CD14-positive monocyte (primary cell): ENCODE measurements around the gene NME8. TPM values are rescaled to one million over a fixed set of nuclear protein-coding genes. Genes with fewer than 3 reads are reported as not detected.

Experiments used
- DNase-seq, 3 donors: peaks; one replicate each; pipeline ENCODE4 v3.0.0-alpha.2; 2011 to 2022
- H2AFZ ChIP-seq: 2 replicates; pipeline ENCODE4 v1.6.0; 2012; ENCODE audit warnings: mild to moderate bottlenecking, low read depth, low read length, inconsistent platforms; ENCODE audit not compliant: insufficient read depth, poor library complexity, severe bottlenecking
- H3K27ac ChIP-seq, 2 donors: 1 replicate in 1 of 2; 2 replicates in 1 of 2; pipeline ENCODE4 v1.5.1; 2012 to 2013; ENCODE audit warnings: low read length in 2 of 2, control low read depth in 1 of 2, inconsistent platforms in 1 of 2, low read depth in 1 of 2, mild to moderate bottlenecking in 1 of 2
- H3K27me3 ChIP-seq, 2 donors: one replicate each; pipeline versions ENCODE4 v1.6.0 to v1.6.1; 2011 to 2013; ENCODE audit warnings: low read length in 2 of 2; ENCODE audit not compliant: control insufficient read depth in 2 of 2, insufficient read depth in 2 of 2
- H3K36me3 ChIP-seq, 2 donors: replicated peaks in 1 of 2; 1 replicate in 1 of 2; 2 replicates in 1 of 2; pipeline versions ENCODE4 v1.5.1 to v1.6.1; 2012 to 2013; ENCODE audit warnings: low read length in 2 of 2, control low read depth in 1 of 2, inconsistent platforms in 1 of 2, mild to moderate bottlenecking in 1 of 2; ENCODE audit not compliant: insufficient read depth in 2 of 2, control insufficient read depth in 1 of 2
- H3K4me1 ChIP-seq, 2 donors: 1 replicate in 1 of 2; 2 replicates in 1 of 2; pipeline versions ENCODE4 v1.5.1 to v1.6.1; 2012 to 2013; ENCODE audit warnings: low read length in 2 of 2, control low read depth in 1 of 2, inconsistent platforms in 1 of 2, mild to moderate bottlenecking in 1 of 2, moderate library complexity in 1 of 2; ENCODE audit not compliant: insufficient read depth in 2 of 2, control insufficient read depth in 1 of 2
- H3K4me2 ChIP-seq: replicated peaks from 2 replicates; pipeline ENCODE3; 2012; ENCODE audit warnings: low read length, moderate library complexity, mild to moderate bottlenecking; ENCODE audit not compliant: poor library complexity, severe bottlenecking; ENCODE audit errors: extremely low read depth
- H3K4me3 ChIP-seq, 3 experiments: fragments of 200-600 bp in 1 of 3; sonication (generic) in 1 of 3; replicated peaks in 1 of 3; 1 replicate in 2 of 3; 2 replicates in 1 of 3; pipeline ENCODE4 v1.5.1; 2011 to 2013; ENCODE audit warnings: low read length in 3 of 3, mild to moderate bottlenecking in 3 of 3, control low read depth in 2 of 3, low read depth in 2 of 3, inconsistent platforms in 1 of 3, moderate library complexity in 1 of 3
- H3K79me2 ChIP-seq: 2 replicates; pipeline ENCODE4 v1.6.0; 2012; ENCODE audit warnings: mild to moderate bottlenecking, control low read depth, inconsistent platforms, low read length, moderate library complexity; ENCODE audit not compliant: insufficient read depth
- H3K9ac ChIP-seq: 2 replicates; pipeline ENCODE4 v1.6.0; 2017; ENCODE audit warnings: low read length, mild to moderate bottlenecking; ENCODE audit not compliant: insufficient read depth, poor library complexity, severe bottlenecking
- H3K9me3 ChIP-seq, 2 donors: replicated peaks in 1 of 2; 1 replicate in 1 of 2; 2 replicates in 1 of 2; pipeline versions ENCODE4 v1.5.1 to v1.6.1; 2012 to 2013; ENCODE audit warnings: low read length in 2 of 2, control low read depth in 1 of 2; ENCODE audit not compliant: control insufficient read depth in 1 of 2, insufficient read depth in 1 of 2
- H4K20me1 ChIP-seq: 2 replicates; pipeline ENCODE4 v1.6.0; 2012; ENCODE audit warnings: mild to moderate bottlenecking, low read length, control low read depth, moderate library complexity; ENCODE audit not compliant: insufficient read depth
- H3K27ac Mint-ChIP-seq, 7 donors: one replicate each; pipeline ENCODE4 v1.8.0; 2020; ENCODE audit warnings: mild to moderate bottlenecking in 7 of 7, mixed read lengths in 7 of 7, moderate library complexity in 6 of 7, inconsistent platforms in 2 of 7
- H3K27me3 Mint-ChIP-seq, 3 donors: one replicate each; pipeline ENCODE4 v1.8.0; 2021 to 2022; ENCODE audit warnings: low read depth in 3 of 3, mild to moderate bottlenecking in 3 of 3, mixed read lengths in 3 of 3, moderate library complexity in 3 of 3, inconsistent platforms in 1 of 3
- H3K36me3 Mint-ChIP-seq, 2 donors: one replicate each; pipeline ENCODE4 v1.8.0; 2020; ENCODE audit warnings: mixed read lengths in 2 of 2, inconsistent platforms in 1 of 2, mild to moderate bottlenecking in 1 of 2
- H3K4me1 Mint-ChIP-seq: one replicate; pipeline ENCODE4 v1.8.0; 2020; ENCODE audit warnings: mild to moderate bottlenecking, mixed read lengths
- H3K4me3 Mint-ChIP-seq, 2 donors: one replicate each; pipeline ENCODE4 v1.8.0; 2020; ENCODE audit warnings: mild to moderate bottlenecking in 2 of 2, mixed read lengths in 2 of 2, moderate library complexity in 1 of 2
- H3K9me3 Mint-ChIP-seq, 7 donors: one replicate each; pipeline ENCODE4 v1.8.0; 2020 to 2022; ENCODE audit warnings: mixed read lengths in 7 of 7, mild to moderate bottlenecking in 6 of 7, moderate library complexity in 6 of 7, inconsistent platforms in 2 of 7
- WGBS: methylation state at CpG from one replicate; pipeline ENCODE4 v1.1.5; 2013; ENCODE audit warnings: missing lambda C conversion rate; ENCODE audit not compliant: insufficient coverage; 5-methylcytosine and 5-hydroxymethylcytosine counted together
- intact Hi-C, 2 donors: fragments of 100-400 bp; cut with micrococcal nuclease; formaldehyde crosslinking; loops; one replicate each; pipeline versions ENCODE4 v1.15.0 to v1.15.1; 2023
- polyA plus RNA-seq, 3 donors: library from polyadenylated mRNA; depleted of rRNA in 1 of 3; unstranded in 2 of 3; stranded (reverse) in 1 of 3; fragments of 300-500 nt in 2 of 3; fragments of >200 nt in 1 of 3; fragmentation: Illumina TruSeq in 2 of 3; gene quantifications; 1 replicate in 2 of 3; 2 replicates in 1 of 3; pipeline ENCODE4 v1.2.3, GENCODE V29; 2012 to 2021
- TF ChIP-seq, protein P1 (sequence below): fragments of 200-600 bp; IDR thresholded peaks from one replicate; pipeline ENCODE4 v1.8.0; 2022; ENCODE audit warnings: antibody characterized with exemption, mild to moderate bottlenecking

NME8 gene
- polyA plus RNA-seq, 3 donors, result 3.2 to 8.8 (median 4.8) TPM

DNA sequence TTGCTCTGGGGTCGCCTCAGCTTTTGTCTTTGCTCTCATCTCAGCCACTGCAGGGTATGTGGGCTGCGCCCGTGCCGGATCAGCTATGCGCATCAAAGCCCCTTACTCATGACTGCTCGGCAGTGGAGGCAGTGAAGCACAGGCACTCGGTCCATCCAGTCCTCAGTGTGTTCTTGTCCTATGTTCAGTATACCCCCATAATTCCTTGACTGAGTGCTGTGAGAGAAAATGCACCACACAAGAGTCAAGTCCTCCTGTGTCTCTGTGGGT is 99.5 kb downstream of the NME8 start:
- intact Hi-C loops, result no loop called here
- H3K36me3 Mint-ChIP-seq, result peaks cover 3% of the 10 kb centered on the region in 2 donors
- H3K4me2 ChIP-seq, result no peak overlapping the region
- no peaks in the 10 kb centered on the region for H4K20me1 ChIP-seq
- no peak overlapping the region for H3K9ac ChIP-seq
- TF ChIP-seq, protein P1, sequence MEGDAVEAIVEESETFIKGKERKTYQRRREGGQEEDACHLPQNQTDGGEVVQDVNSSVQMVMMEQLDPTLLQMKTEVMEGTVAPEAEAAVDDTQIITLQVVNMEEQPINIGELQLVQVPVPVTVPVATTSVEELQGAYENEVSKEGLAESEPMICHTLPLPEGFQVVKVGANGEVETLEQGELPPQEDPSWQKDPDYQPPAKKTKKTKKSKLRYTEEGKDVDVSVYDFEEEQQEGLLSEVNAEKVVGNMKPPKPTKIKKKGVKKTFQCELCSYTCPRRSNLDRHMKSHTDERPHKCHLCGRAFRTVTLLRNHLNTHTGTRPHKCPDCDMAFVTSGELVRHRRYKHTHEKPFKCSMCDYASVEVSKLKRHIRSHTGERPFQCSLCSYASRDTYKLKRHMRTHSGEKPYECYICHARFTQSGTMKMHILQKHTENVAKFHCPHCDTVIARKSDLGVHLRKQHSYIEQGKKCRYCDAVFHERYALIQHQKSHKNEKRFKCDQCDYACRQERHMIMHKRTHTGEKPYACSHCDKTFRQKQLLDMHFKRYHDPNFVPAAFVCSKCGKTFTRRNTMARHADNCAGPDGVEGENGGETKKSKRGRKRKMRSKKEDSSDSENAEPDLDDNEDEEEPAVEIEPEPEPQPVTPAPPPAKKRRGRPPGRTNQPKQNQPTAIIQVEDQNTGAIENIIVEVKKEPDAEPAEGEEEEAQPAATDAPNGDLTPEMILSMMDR, result no peak
- H3K4me3 ChIP-seq, result no peak overlapping the region
- no peak for DNase-seq
- no peaks in the 10 kb centered on the region for H3K9me3 ChIP-seq
- H3K4me3 Mint-ChIP-seq, result no peak overlapping the region
- H2AFZ ChIP-seq, result no peak overlapping the region
- peaks cover 0 to 3% (median 0%) of the 10 kb centered on the region in 7 donors for H3K9me3 Mint-ChIP-seq
- H3K27ac Mint-ChIP-seq, result no peak overlapping the region
- no peaks in the 10 kb centered on the region for H3K36me3 ChIP-seq
- no peak overlapping the region for H3K27ac ChIP-seq
- H3K27me3 ChIP-seq, result no peaks in the 10 kb centered on the region
- WGBS, result 99% methylated on average over 7 of the region's 7 CpGs
- peaks cover 11 to 12% of the 10 kb centered on the region in 2 donors for H3K4me1 ChIP-seq
- H3K79me2 ChIP-seq, result no peaks in the 10 kb centered on the region
- H3K4me1 Mint-ChIP-seq, result peaks cover 21% of the 10 kb centered on the region
- H3K27me3 Mint-ChIP-seq, result no peaks in the 10 kb centered on the region

Other genes starting within 250 kb of the NME8 start
- gene GPR141, start 164.8 kb upstream of the NME8 start, polyA plus RNA-seq, result 10 to 100 TPM; 25.4 to 26.6 (median 25.5) TPM
- gene SFRP4, start 68.2 kb downstream of the NME8 start, polyA plus RNA-seq, result not detected
- gene EPDR1, start 72.0 kb downstream of the NME8 start, polyA plus RNA-seq, result 1 to 10 TPM in 2 of 3 donors, under 1 TPM in 1; 0.25 to 1.2 (median 1.1) TPM